Testis (tissue), 3 donors: ENCODE measurements around the gene TACC2. TPM values are rescaled to one million over a fixed set of nuclear protein-coding genes. Genes with fewer than 3 reads are reported as not detected.

Experiments used
- DNase-seq: peaks from one replicate; pipeline ENCODE4 v3.0.0-alpha.2; 2019
- H3K27ac ChIP-seq, 2 donors: fragments of 200-600 bp; sonication (generic); one replicate each; pipeline ENCODE4 v1.5.1; 2019
- H3K27me3 ChIP-seq: fragments of 200-600 bp; sonication (generic); one replicate; pipeline ENCODE4 v1.5.1; 2019
- H3K36me3 ChIP-seq: fragments of 200-600 bp; sonication (generic); one replicate; pipeline ENCODE4 v1.5.1; 2017; ENCODE audit warnings: low read depth; ENCODE audit errors: missing control alignments
- H3K4me1 ChIP-seq: fragments of 200-600 bp; sonication (generic); one replicate; pipeline ENCODE4 v1.5.1; 2019
- H3K4me3 ChIP-seq, 2 donors: fragments of 200-600 bp; sonication (generic); one replicate each; pipeline ENCODE4 v1.5.1; 2017 to 2019
- H3K9me3 ChIP-seq: fragments of 200-600 bp; sonication (generic); one replicate; pipeline ENCODE4 v1.5.1; 2017
- CTCF ChIP-seq, 3 experiments: fragments of 450-650 bp in 2 of 3; fragments of 200-600 bp in 1 of 3; sonication (generic) in 1 of 3; IDR thresholded peaks; one replicate each; pipeline ENCODE4 v1.5.1; 2016 to 2019; ENCODE audit warnings: antibody characterized with exemption in 3 of 3, mild to moderate bottlenecking in 2 of 3, moderate library complexity in 1 of 3
- POLR2A ChIP-seq: fragments of 450-650 bp; IDR thresholded peaks from one replicate; pipeline ENCODE4 v1.6.1; 2017; ENCODE audit warnings: antibody characterized with exemption, mild to moderate bottlenecking, moderate library complexity
- WGBS, 2 donors: methylation state at CpG; one replicate each; pipeline ENCODE4 v1.1.5; 2018; 5-methylcytosine and 5-hydroxymethylcytosine counted together
- intact Hi-C: fragments of 100-400 bp; cut with DNase I; formaldehyde crosslinking; loops from one replicate; pipeline ENCODE4 v1.15.1; 2023; ENCODE audit warnings: low total_unique reads
- polyA plus RNA-seq: library from polyadenylated mRNA; stranded (reverse); fragments of 350-450 nt; fragmentation: Illumina TruSeq; extraction: RNeasy Lipid Tissue Mini Kit (QIAGEN cat#74804); gene quantifications from one replicate; pipeline ENCODE4 v1.2.3, GENCODE V29; 2014; ENCODE audit warnings: low read depth, low replicate concordance; ENCODE audit not compliant: insufficient read depth
- total RNA-seq, 2 donors: library from RNA; depleted of rRNA; stranded (reverse); fragments of >200 nt; gene quantifications; one replicate each; pipeline ENCODE4 v1.2.3, GENCODE V29; 2016

The TACC2 gene
- total and polyA plus RNA-seq, 3 donors from 2014 or later: 18.0 to 24.2 (median 21.3) TPM

GRCh38 chr10:121994429-121994941 is 5.5 kb downstream of the TACC2 start:
- Histone ChIP-seq H3K27me3 (no peaks in the 10 kb centered on the region), H3K36me3 (no peaks in the 10 kb centered on the region), H3K9me3 (no peaks in the 10 kb centered on the region), H3K4me3 (no peak overlapping the region), H3K4me1 (no peaks in the 10 kb centered on the region), H3K27ac (peak overlapping the region; percentile 33 to 56)
- DNase-seq: peak; percentile 57
- TF ChIP-seq CTCF (IDR thresholded peaks at IDR 0.05): no peak
- TF ChIP-seq POLR2A: no peak
- intact Hi-C loops: no loop called here
- 41 to 48% methylated on average over 10 of the region's 10 CpGs for WGBS, 2 donors

- H3K27me3 ChIP-seq: no peaks in the 10 kb centered on the region
- 82 to 89% methylated on average over 6 of the region's 6 CpGs for WGBS, 2 donors
- no peak for DNase-seq
- H3K36me3 ChIP-seq: no peaks in the 10 kb centered on the region
- no peaks in the 10 kb centered on the region for H3K9me3 ChIP-seq
- H3K4me1 ChIP-seq: no peaks in the 10 kb centered on the region
- H3K4me3 ChIP-seq: no peak overlapping the region
- no peak overlapping the region for H3K27ac ChIP-seq
- intact Hi-C loops: no loop called here
- no peak for TF ChIP-seq POLR2A
- no peak for TF ChIP-seq CTCF (IDR thresholded peaks at IDR 0.05)
These were observed 9.5 kb downstream of the TACC2 start for GRCh38 chr10:121998462-121998861.

DNA sequence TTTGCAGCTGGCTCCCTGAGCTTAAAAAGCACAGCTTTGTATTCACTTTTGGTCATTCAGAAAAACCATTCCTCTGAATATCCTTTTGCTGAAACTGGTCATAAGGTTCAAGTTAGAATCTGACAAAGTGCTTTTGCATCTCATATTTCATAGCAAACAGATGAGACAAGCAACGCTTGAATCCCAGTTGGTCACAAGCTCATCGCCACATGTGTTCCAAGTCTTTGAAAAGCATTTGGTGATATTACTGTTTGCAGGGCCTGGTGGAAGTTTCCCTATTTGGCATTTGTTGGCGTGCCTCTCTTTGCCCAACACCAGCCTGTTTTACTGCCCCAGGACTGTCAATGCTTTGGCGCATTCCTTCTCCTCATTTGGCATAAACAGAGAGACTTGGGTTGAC is 10.3 kb downstream of the TACC2 start:
- no peak overlapping the region for H3K27ac ChIP-seq
- intact Hi-C loops: no loop called here
- TF ChIP-seq CTCF (IDR thresholded peaks at IDR 0.05): no peak
- no peak for TF ChIP-seq POLR2A
- H3K36me3 ChIP-seq: no peaks in the 10 kb centered on the region
- 95 to 100% methylated on average over 4 of the region's 4 CpGs for WGBS, 2 donors
- no peaks in the 10 kb centered on the region for H3K4me1 ChIP-seq
- no peak overlapping the region for H3K4me3 ChIP-seq
- H3K9me3 ChIP-seq: no peaks in the 10 kb centered on the region
- no peak for DNase-seq
- no peaks in the 10 kb centered on the region for H3K27me3 ChIP-seq

DNA sequence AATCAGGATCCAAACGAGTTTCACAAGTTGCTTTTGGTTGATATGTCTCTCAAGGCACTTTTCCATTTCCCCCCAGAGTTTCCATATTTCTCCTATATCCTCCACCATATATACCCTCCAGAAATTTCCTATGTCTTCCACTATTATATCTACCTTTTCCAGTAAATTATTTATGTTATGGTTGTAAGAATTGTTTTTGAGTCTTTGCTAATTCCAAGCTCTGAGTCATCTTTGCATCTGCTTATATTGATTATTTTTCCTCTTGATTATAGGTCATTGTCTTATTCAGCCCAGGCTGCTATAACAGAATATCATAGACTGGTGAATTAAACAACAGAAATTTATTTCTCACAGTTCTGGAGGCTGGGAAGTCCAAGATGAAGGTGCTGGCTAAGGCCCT is 12.7 kb downstream of the TACC2 start:
- WGBS, 2 donors: 73 to 78% methylated on average over 1 of the region's 1 CpG
- no peak for DNase-seq
- no peaks in the 10 kb centered on the region for H3K36me3 ChIP-seq
- no peaks in the 10 kb centered on the region for H3K27me3 ChIP-seq
- no peaks in the 10 kb centered on the region for H3K9me3 ChIP-seq
- TF ChIP-seq CTCF (IDR thresholded peaks at IDR 0.05): no peak
- no peak for TF ChIP-seq POLR2A
- H3K27ac ChIP-seq: no peak overlapping the region
- no peaks in the 10 kb centered on the region for H3K4me1 ChIP-seq
- intact Hi-C loops: no loop called here
- H3K4me3 ChIP-seq: no peak overlapping the region

GRCh38 chr10:122007415-122007814 is 18.5 kb downstream of the TACC2 start:
- 67 to 69% methylated on average over 3 of the region's 3 CpGs for WGBS, 2 donors
- no peak for TF ChIP-seq POLR2A
- TF ChIP-seq CTCF (IDR thresholded peaks at IDR 0.05): no peak
- H3K4me1 ChIP-seq: no peaks in the 10 kb centered on the region
- H3K27ac ChIP-seq: no peak overlapping the region
- H3K4me3 ChIP-seq: no peak overlapping the region
- H3K27me3 ChIP-seq: no peaks in the 10 kb centered on the region
- no peaks in the 10 kb centered on the region for H3K36me3 ChIP-seq
- no peaks in the 10 kb centered on the region for H3K9me3 ChIP-seq
- DNase-seq: no peak
- intact Hi-C loops: no loop called here
